Neural progenitor cell (in vitro differentiated cells): ENCODE data around the gene RUNX1.
"Not testable (repeated sequence)": the region's sequence is repeated elsewhere in the genome, so short reads cannot be mapped to it uniquely, and the experiment has no call there.

ENCODE experiments used
- CTCF ChIP-seq: fragments of 200-600 bp; sonication (generic); IDR thresholded peaks from 2 replicates; pipeline ENCODE4 v1.5.1; 2017; ENCODE audit warnings: antibody characterized with exemption, mild to moderate bottlenecking
- EZH2 ChIP-seq: fragments of 200-600 bp; sonication (generic); IDR thresholded peaks from 2 replicates; pipeline ENCODE4 v1.6.1; 2017; ENCODE audit warnings: antibody characterized with exemption, mild to moderate bottlenecking, moderate library complexity

- not testable (repeated sequence) for TF ChIP-seq CTCF, EZH2
These were observed 82.2 kb downstream of the RUNX1 start for GRCh38 chr21:34966881-34967280.
